ENCODE measurements around the gene ADAMTS12.
"Not testable (repeated sequence)": the region's sequence is repeated elsewhere in the genome, so short reads cannot be mapped to it uniquely, and the experiment has no call there.

The ADAMTS12 gene

GRCh38 chr5:33563983-33564908 lies 327.5 kb downstream of the ADAMTS12 start:
- FAIRE-seq = no peak

- FAIRE-seq = no peak
These were observed 328.3 kb downstream of the ADAMTS12 start for GRCh38 chr5:33563530-33563929.

- no peak for FAIRE-seq
These were observed 333.3 kb downstream of the ADAMTS12 start for GRCh38 chr5:33558489-33558888.

- no peak for FAIRE-seq
These were observed 334.2 kb downstream of the ADAMTS12 start for GRCh38 chr5:33557605-33558004.

GRCh38 chr5:33556330-33557328 lies 335.2 kb downstream of the ADAMTS12 start:
- FAIRE-seq = no peak

- FAIRE-seq = no peak
These were observed 341.7 kb downstream of the ADAMTS12 start for GRCh38 chr5:33549982-33550567.

- FAIRE-seq = not testable (repeated sequence)
These were observed 352.0 kb downstream of the ADAMTS12 start for GRCh38 chr5:33539790-33540189.

GRCh38 chr5:33539212-33539611 lies 352.6 kb downstream of the ADAMTS12 start:
- FAIRE-seq = no peak

GRCh38 chr5:33538201-33538600 lies 353.6 kb downstream of the ADAMTS12 start:
- no peak for FAIRE-seq

GRCh38 chr5:33537240-33537639 lies 354.6 kb downstream of the ADAMTS12 start:
- FAIRE-seq = no peak

- FAIRE-seq = no peak
These were observed 355.0 kb downstream of the ADAMTS12 start for GRCh38 chr5:33536802-33537201.

GRCh38 chr5:33531824-33532223 lies 360.0 kb downstream of the ADAMTS12 start:
- FAIRE-seq = no peak

GRCh38 chr5:33531037-33531298 lies 360.8 kb downstream of the ADAMTS12 start:
- FAIRE-seq = no peak

- FAIRE-seq = no peak
These were observed 361.4 kb downstream of the ADAMTS12 start for GRCh38 chr5:33530183-33531036.

GRCh38 chr5:33527696-33528095 lies 364.1 kb downstream of the ADAMTS12 start:
- FAIRE-seq = no peak

- FAIRE-seq = no peak
These were observed 365.0 kb downstream of the ADAMTS12 start for GRCh38 chr5:33526755-33527154.

GRCh38 chr5:33524476-33524875 lies 367.3 kb downstream of the ADAMTS12 start:
- no peak for FAIRE-seq

- FAIRE-seq = no peak
These were observed 368.5 kb downstream of the ADAMTS12 start for GRCh38 chr5:33523208-33523771.

GRCh38 chr5:33516421-33516820 lies 375.4 kb downstream of the ADAMTS12 start:
- no peak for FAIRE-seq

- FAIRE-seq = not testable (repeated sequence)
These were observed 376.4 kb downstream of the ADAMTS12 start for GRCh38 chr5:33515366-33515765.

- FAIRE-seq = no peak
These were observed 378.2 kb downstream of the ADAMTS12 start for GRCh38 chr5:33513462-33514185.

Measured in islet of Langerhans (tissue), 1 donor.